Keratinocyte (primary cell): ENCODE data around the gene MAD1L1. TPM values are rescaled to one million over a fixed set of nuclear protein-coding genes. Genes with fewer than 3 reads are reported as not detected.

Experiments used
- DNase-seq: peaks from one replicate; pipeline ENCODE4 v3.0.0-alpha.2; 2011; ENCODE audit warnings: low read depth, missing footprints, low spot score
- FAIRE-seq: peaks from 2 replicates; lab custom pipeline; 2011; peaks lifted over from hg19 to GRCh38; lab: Jason Lieb, UNC
- H2AFZ ChIP-seq: 2 replicates; pipeline ENCODE4 v1.6.0; 2012; ENCODE audit warnings: low read length, control low read depth, inconsistent platforms; ENCODE audit not compliant: control insufficient read depth
- H3K27ac ChIP-seq: 2 replicates; pipeline ENCODE4 v1.5.1; 2011; ENCODE audit warnings: low read length; ENCODE audit not compliant: control insufficient read depth, insufficient read depth
- H3K27me3 ChIP-seq: 3 replicates; pipeline ENCODE4 v1.6.0; 2011; ENCODE audit warnings: low read length; ENCODE audit not compliant: control insufficient read depth, insufficient read depth; ENCODE audit errors: extremely low read depth
- H3K36me3 ChIP-seq, 2 experiments: 2 replicates in 1 of 2; 3 replicates in 1 of 2; pipeline ENCODE4 v1.5.1; 2011; ENCODE audit warnings: low read length in 2 of 2, mild to moderate bottlenecking in 1 of 2; ENCODE audit not compliant: control insufficient read depth in 2 of 2, insufficient read depth in 2 of 2; ENCODE audit errors: extremely low read depth in 1 of 2
- H3K4me1 ChIP-seq: 3 replicates; pipeline ENCODE4 v1.5.1; 2011; ENCODE audit warnings: low read length; ENCODE audit not compliant: control insufficient read depth, insufficient read depth; ENCODE audit errors: extremely low read depth
- H3K4me2 ChIP-seq: 3 replicates; pipeline ENCODE4 v1.6.0; 2011; ENCODE audit warnings: low read depth, low read length; ENCODE audit not compliant: control insufficient read depth, insufficient read depth; ENCODE audit errors: extremely low read depth
- H3K4me3 ChIP-seq, 3 experiments: fragments of 200-600 bp in 1 of 3; sonication (generic) in 1 of 3; 2 replicates in 2 of 3; 3 replicates in 1 of 3; pipeline ENCODE4 v1.5.1; 2011 to 2016; ENCODE audit warnings: low read length in 3 of 3, mild to moderate bottlenecking in 3 of 3, control low read depth in 2 of 3, inconsistent platforms in 1 of 3, low read depth in 1 of 3, mixed read lengths in 1 of 3, mixed run types in 1 of 3, moderate library complexity in 1 of 3; ENCODE audit not compliant: control insufficient read depth in 2 of 3, insufficient read depth in 2 of 3; ENCODE audit errors: extremely low read depth in 1 of 3
- H3K79me2 ChIP-seq: 2 replicates; pipeline ENCODE4 v1.6.0; 2012; ENCODE audit warnings: low read length; ENCODE audit not compliant: control insufficient read depth, insufficient read depth
- H3K9ac ChIP-seq: 3 replicates; pipeline ENCODE4 v1.6.0; 2011; ENCODE audit warnings: low read length; ENCODE audit not compliant: control insufficient read depth, insufficient read depth; ENCODE audit errors: extremely low read depth
- H3K9me1 ChIP-seq: 3 replicates; pipeline ENCODE4 v1.6.0; 2011; ENCODE audit warnings: low read length; ENCODE audit not compliant: control insufficient read depth, insufficient read depth; ENCODE audit errors: extremely low read depth
- H3K9me3 ChIP-seq: 2 replicates; pipeline ENCODE4 v1.5.1; 2012; ENCODE audit warnings: low read depth, low read length; ENCODE audit not compliant: control insufficient read depth
- H4K20me1 ChIP-seq: 3 replicates; pipeline ENCODE4 v1.6.0; 2011; ENCODE audit warnings: low read length; ENCODE audit not compliant: control insufficient read depth, insufficient read depth; ENCODE audit errors: extremely low read depth
- EZH2 ChIP-seq: IDR thresholded peaks from one replicate; pipeline ENCODE4 v1.6.1; 2012; ENCODE audit warnings: inconsistent platforms, mild to moderate bottlenecking, low read length, moderate library complexity
- dilution Hi-C: fragments of 300-500 bp; cut with MboI; formaldehyde crosslinking; loops from one replicate; pipeline ENCODE4 v1.7.0; 2020; ENCODE audit warnings: low sequenced_read_pairs; ENCODE audit not compliant: extremely low pct_ligation_motif_present
- polyA plus RNA-seq, 5 experiments: library from polyadenylated mRNA; depleted of rRNA in 3 of 5; stranded (reverse) in 3 of 5; stranded (forward) in 1 of 5; unstranded in 1 of 5; fragments of >200 nt; gene quantifications; 1 replicate in 1 of 5; 2 replicates in 3 of 5; 3 replicates in 1 of 5; pipeline versions ENCODE4 v1.2.1 to v1.2.3, GENCODE V29; 2011 to 2012; ENCODE audit warnings: missing spikeins in 2 of 5, low read depth in 1 of 5, low replicate concordance in 1 of 5
- TF ChIP-seq, protein P1 (sequence below), 3 experiments: IDR thresholded peaks in 1 of 3; conservative IDR thresholded peaks in 1 of 3; optimal IDR thresholded peaks in 1 of 3; 2 replicates in 2 of 3; 3 replicates in 1 of 3; pipeline versions ENCODE3 to v1.5.1; 2011; ENCODE audit warnings: low read length in 3 of 3, mild to moderate bottlenecking in 3 of 3, moderate library complexity in 2 of 3, control low read depth in 1 of 3, inconsistent platforms in 1 of 3; ENCODE audit not compliant: insufficient read depth in 2 of 3; ENCODE audit errors: extremely low read depth in 1 of 3

Gene MAD1L1
- polyA plus RNA-seq, 1 donor (not counting 4 experiments of a cell fraction or from before 2014, with no cell fraction given): 18.0 TPM

- TF ChIP-seq, protein P1, sequence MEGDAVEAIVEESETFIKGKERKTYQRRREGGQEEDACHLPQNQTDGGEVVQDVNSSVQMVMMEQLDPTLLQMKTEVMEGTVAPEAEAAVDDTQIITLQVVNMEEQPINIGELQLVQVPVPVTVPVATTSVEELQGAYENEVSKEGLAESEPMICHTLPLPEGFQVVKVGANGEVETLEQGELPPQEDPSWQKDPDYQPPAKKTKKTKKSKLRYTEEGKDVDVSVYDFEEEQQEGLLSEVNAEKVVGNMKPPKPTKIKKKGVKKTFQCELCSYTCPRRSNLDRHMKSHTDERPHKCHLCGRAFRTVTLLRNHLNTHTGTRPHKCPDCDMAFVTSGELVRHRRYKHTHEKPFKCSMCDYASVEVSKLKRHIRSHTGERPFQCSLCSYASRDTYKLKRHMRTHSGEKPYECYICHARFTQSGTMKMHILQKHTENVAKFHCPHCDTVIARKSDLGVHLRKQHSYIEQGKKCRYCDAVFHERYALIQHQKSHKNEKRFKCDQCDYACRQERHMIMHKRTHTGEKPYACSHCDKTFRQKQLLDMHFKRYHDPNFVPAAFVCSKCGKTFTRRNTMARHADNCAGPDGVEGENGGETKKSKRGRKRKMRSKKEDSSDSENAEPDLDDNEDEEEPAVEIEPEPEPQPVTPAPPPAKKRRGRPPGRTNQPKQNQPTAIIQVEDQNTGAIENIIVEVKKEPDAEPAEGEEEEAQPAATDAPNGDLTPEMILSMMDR (optimal IDR thresholded peaks at IDR 0.05 in 1 of 3, IDR thresholded peaks at IDR 0.05 in 1 of 3, conservative IDR thresholded peaks at IDR 0.05 in 1 of 3; ENCODE audit: extremely low read depth in 1 of 3, insufficient read depth in 2 of 3, low read length in 3 of 3): no peak
- no peak for TF ChIP-seq EZH2
- Histone ChIP-seq H4K20me1 (no peaks in the 10 kb centered on the region), H3K9me1 (no peaks in the 10 kb centered on the region), H3K9ac (no peak overlapping the region), H3K27ac (no peak overlapping the region), H2AFZ (no peak overlapping the region), H3K4me1 (no peaks in the 10 kb centered on the region), H3K9me3 (no peaks in the 10 kb centered on the region), H3K27me3 (no peaks in the 10 kb centered on the region), H3K4me3 (no peak overlapping the region), H3K79me2 (no peaks in the 10 kb centered on the region), H3K36me3 (peaks cover 0 to 7% of the 10 kb centered on the region in 2 experiments), H3K4me2 (no peak overlapping the region)
- FAIRE-seq (no peak), DNase-seq (no peak)
- dilution Hi-C loops: no loop called here
Observed at GRCh38 chr7:2276107-2276506, 43.4 kb upstream of the MAD1L1 start.

DNA sequence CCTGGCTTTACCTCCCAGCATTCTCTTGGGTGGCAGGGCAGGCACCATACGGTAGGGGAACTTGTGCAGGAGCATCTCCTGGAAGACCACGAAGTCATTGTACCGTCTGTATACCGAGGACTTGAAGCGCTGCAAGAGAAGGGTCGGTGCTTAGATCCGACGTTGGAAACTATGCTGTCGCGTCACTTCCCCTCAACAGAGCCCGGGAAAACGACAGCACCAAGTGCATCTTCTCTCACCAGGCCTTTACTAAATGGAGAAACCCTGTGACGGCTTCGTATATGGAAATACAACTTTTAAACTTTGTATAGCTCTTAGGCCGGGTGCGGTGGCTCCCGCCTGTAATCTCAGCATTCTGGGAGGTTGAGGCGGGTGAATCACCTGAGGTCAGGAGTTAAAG lies 42.4 kb upstream of the MAD1L1 start:
- no peak for DNase-seq

More for the DNA sequence above, 42.4 kb upstream of the MAD1L1 start:
- Histone ChIP-seq H3K27ac (no peak overlapping the region), H3K36me3 (peaks cover 0 to 7% of the 10 kb centered on the region in 2 experiments), H2AFZ (no peak overlapping the region), H3K9me1 (no peaks in the 10 kb centered on the region), H3K4me1 (no peaks in the 10 kb centered on the region), H3K9me3 (no peaks in the 10 kb centered on the region), H3K9ac (no peak overlapping the region), H4K20me1 (no peaks in the 10 kb centered on the region), H3K27me3 (no peaks in the 10 kb centered on the region), H3K4me3 (no peak overlapping the region), H3K4me2 (no peak overlapping the region), H3K79me2 (no peaks in the 10 kb centered on the region)
- TF ChIP-seq, protein P1 (optimal IDR thresholded peaks at IDR 0.05 in 1 of 3, IDR thresholded peaks at IDR 0.05 in 1 of 3, conservative IDR thresholded peaks at IDR 0.05 in 1 of 3; ENCODE audit: extremely low read depth in 1 of 3, insufficient read depth in 2 of 3, low read length in 3 of 3): no peak
- TF ChIP-seq EZH2: no peak
- FAIRE-seq: no peak
- dilution Hi-C loops: no loop called here
